Left ventricle myocardium inferior (tissue), 1 donor: ENCODE data around the gene DNAJB8. TPM values are rescaled to one million over a fixed set of nuclear protein-coding genes. Genes with fewer than 3 reads are reported as not detected.

ENCODE experiments used
- DNase-seq: peaks from one replicate; pipeline ENCODE4 v3.0.0-alpha.2; 2020
- H3K27ac ChIP-seq: fragments of 200-600 bp; replicated peaks from 2 replicates; pipeline ENCODE4 v1.8.0; 2021
- H3K27me3 ChIP-seq: fragments of 200-600 bp; 2 replicates; pipeline ENCODE4 v1.8.0; 2021; ENCODE audit warnings: low read depth
- H3K36me3 ChIP-seq: fragments of 200-600 bp; 2 replicates; pipeline ENCODE4 v1.8.0; 2021
- H3K4me1 ChIP-seq: fragments of 200-600 bp; 2 replicates; pipeline ENCODE4 v1.8.0; 2021
- H3K4me3 ChIP-seq: fragments of 200-600 bp; 2 replicates; pipeline ENCODE4 v1.8.0; 2021; ENCODE audit warnings: mild to moderate bottlenecking, moderate library complexity
- H3K9me3 ChIP-seq: fragments of 200-600 bp; replicated peaks from 2 replicates; pipeline ENCODE4 v1.8.0; 2021
- CTCF ChIP-seq: fragments of 200-600 bp; IDR thresholded peaks from 2 replicates; pipeline ENCODE4 v1.8.0; 2021; ENCODE audit warnings: antibody characterized with exemption, mild to moderate bottlenecking, borderline replicate concordance
- intact Hi-C: fragments of 100-400 bp; cut with micrococcal nuclease; formaldehyde crosslinking; loops from one replicate; pipeline ENCODE4 v1.11.0; 2022
- total RNA-seq: library from RNA; stranded (reverse); fragmentation: NEBNext Ultra II Directional; extraction: Animal tissue kit (Norgen Biotek cat#: 25700); gene quantifications from one replicate; pipeline ENCODE4 v1.2.1, GENCODE V29; 2021
- donor health status: DM: no; HTN: yes; CAD: no; lungs with severe emphysema.

DNAJB8 gene
- total RNA-seq, 1 donor from 2014 or later, result not detected

- Histone ChIP-seq H3K27ac (no peak overlapping the region), H3K36me3 (no peaks in the 10 kb centered on the region), H3K9me3 (peaks cover 6% of the 10 kb centered on the region), H3K4me3 (no peak overlapping the region), H3K4me1 (peaks cover 12% of the 10 kb centered on the region), H3K27me3 (no peaks in the 10 kb centered on the region)
- TF ChIP-seq CTCF, result no peak
- intact Hi-C loops, result loop anchor here (10.0 kb wide), 1 partner anchor 183 kb away; no protein-coding TSS in a partner anchor
- no peak for DNase-seq
These were observed 45.3 kb downstream of the DNAJB8 start for GRCh38 chr3:128421439-128421836.

GRCh38 chr3:128420720-128421438 is 45.8 kb downstream of the DNAJB8 start:
- H3K4me1 ChIP-seq, result peaks cover 8% of the 10 kb centered on the region
- TF ChIP-seq CTCF, result no peak
- peaks cover 6% of the 10 kb centered on the region for H3K9me3 ChIP-seq
- intact Hi-C loops, result loop anchor here (10.0 kb wide), 1 partner anchor 184 kb away; no protein-coding TSS in a partner anchor
- H3K4me3 ChIP-seq, result no peak overlapping the region
- no peaks in the 10 kb centered on the region for H3K27me3 ChIP-seq
- H3K36me3 ChIP-seq, result no peaks in the 10 kb centered on the region
- no peak for DNase-seq
- H3K27ac ChIP-seq, result no peak overlapping the region

- DNase-seq, result no peak
- H3K9me3 ChIP-seq, result peaks cover 6% of the 10 kb centered on the region
- peaks cover 2% of the 10 kb centered on the region for H3K4me1 ChIP-seq
- H3K27ac ChIP-seq, result no peak overlapping the region
- no peak for TF ChIP-seq CTCF
- intact Hi-C loops, result loop anchor here (10.0 kb wide), 1 partner anchor 185 kb away; no protein-coding TSS in a partner anchor
- no peaks in the 10 kb centered on the region for H3K27me3 ChIP-seq
- no peaks in the 10 kb centered on the region for H3K36me3 ChIP-seq
- no peak overlapping the region for H3K4me3 ChIP-seq
These were observed 46.4 kb downstream of the DNAJB8 start for GRCh38 chr3:128420289-128420688.

GRCh38 chr3:128419311-128419710 is 47.4 kb downstream of the DNAJB8 start:
- Histone ChIP-seq H3K27ac (no peak overlapping the region), H3K9me3 (peaks cover 6% of the 10 kb centered on the region), H3K36me3 (no peaks in the 10 kb centered on the region), H3K4me1 (no peaks in the 10 kb centered on the region), H3K4me3 (no peak overlapping the region), H3K27me3 (no peaks in the 10 kb centered on the region)
- intact Hi-C loops, result no loop called here
- DNase-seq, result no peak
- no peak for TF ChIP-seq CTCF

- no peak for DNase-seq
- no peak for TF ChIP-seq CTCF
- Histone ChIP-seq H3K27me3 (no peaks in the 10 kb centered on the region), H3K4me1 (no peaks in the 10 kb centered on the region), H3K27ac (no peak overlapping the region), H3K9me3 (peaks cover 6% of the 10 kb centered on the region), H3K4me3 (no peak overlapping the region), H3K36me3 (no peaks in the 10 kb centered on the region)
- intact Hi-C loops, result no loop called here
These were observed 47.8 kb downstream of the DNAJB8 start for GRCh38 chr3:128418900-128419299.
